ENCODE measurements around the gene CCDC183.

GRCh38 chr9:136794281-136794999, 1.7 kb upstream of the CCDC183 start:
- TF ChIP-seq CTCF (conservative IDR thresholded peaks at IDR 0.05) = no peak
- TF ChIP-seq EZH2 (IDR thresholded peaks at IDR 0.05; ENCODE audit: low read depth) = no peak
